HG02571 (cell line): ENCODE measurements around the gene CCDC149.

ENCODE experiments used
- ATAC-seq: cut with Tn5 transposase; IDR thresholded peaks from one replicate; pipeline ENCODE4 v1.9.1; 2021; ENCODE audit warnings: mild to moderate bottlenecking, moderate library complexity; ENCODE audit not compliant: unreplicated experiment

Gene CCDC149

DNA sequence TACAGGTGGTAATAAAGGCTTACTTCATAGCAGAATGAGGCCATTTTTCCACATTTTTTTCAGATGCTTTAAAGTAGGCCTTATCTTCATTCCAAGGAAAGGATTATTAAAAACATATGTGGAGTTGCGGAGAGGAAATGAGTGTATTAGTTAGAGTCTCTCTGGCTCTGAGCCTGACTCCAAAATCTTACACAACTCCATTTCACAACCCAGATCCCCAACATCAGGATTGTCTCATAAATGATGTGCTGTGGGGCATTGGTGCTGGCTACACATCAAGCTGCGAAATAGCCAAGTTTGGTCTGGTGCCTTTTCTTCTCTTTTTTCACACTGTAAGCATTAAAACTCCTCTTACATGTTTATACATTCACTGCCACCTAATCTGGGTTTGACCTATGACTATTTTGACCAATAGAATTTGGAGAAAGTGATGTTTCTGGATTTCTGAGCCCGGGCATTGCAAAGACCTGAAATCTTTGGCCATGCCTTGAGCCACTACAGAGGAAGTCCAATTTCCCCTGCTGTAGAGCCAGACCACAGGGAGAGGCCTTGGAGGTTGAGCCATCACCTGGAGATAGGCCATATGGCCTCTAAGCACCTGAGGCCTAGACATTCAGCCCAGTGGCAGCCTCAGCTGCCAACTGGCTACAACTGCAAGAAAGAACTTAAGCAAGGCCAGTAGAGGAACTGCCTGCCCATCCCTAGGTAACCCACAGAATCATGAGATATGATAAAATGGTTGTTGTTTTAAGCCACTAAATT is 134.2 kb downstream of the CCDC149 start:
- ATAC-seq: no peak

DNA sequence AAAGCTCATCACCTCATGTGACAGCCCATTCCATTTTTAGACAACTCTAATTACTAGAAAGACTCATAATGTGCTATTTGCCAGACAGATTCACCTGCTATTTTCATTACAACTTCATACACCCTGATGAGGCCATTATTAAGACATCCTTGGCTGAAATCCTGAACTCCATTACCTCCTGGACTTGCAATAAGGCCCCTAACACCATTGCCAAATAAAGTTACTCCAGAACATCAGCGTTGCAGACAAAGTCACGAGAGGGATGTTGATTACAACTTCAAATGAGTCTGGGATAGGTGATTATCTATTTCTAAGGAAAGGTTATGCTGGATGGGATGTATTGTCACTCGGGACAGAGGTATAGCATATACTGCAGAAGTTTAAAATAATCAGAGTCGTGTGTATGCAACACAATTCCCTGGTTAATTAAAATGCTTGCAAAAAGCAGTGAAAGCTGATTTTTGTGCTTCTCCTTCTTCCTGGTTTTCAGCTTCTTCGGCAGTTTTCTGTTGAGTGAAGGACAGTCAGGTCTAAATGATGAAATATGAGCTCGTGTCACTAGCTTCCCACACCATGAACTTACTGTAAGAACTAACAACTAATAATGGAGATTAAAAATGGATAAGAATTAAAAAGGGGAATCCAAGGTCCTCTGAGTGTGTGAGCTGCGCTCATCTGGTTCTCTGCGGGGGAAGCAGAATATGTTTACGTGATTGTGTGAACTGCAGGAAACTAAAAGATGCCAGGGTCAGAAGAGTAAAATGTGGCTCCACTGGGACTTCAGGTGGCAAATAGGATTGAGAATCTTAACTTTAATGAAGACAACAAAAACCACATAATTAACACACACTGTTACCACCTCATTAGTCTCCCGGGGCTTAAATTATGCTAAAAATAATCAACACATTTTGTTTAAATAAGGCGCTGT is 135.0 kb downstream of the CCDC149 start:
- ATAC-seq: no peak

DNA sequence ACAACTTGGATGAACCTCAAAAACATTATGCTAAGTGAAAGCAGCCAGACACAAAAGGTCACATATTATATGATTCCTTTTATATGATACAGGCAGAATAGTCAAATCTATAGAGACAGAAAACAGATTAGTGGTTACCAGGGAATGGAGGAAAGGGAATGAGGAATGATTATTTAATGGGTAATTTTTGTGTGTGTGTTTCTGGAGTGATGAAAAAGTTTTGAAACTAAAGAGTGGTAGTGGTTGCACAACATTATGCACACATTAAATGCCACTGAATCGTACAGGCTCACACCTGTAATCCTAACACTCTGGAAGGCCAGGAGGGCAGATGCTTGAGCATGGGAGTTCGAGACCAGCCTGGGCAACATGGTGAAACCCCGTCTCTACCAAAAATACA is 137.1 kb downstream of the CCDC149 start:
- no peak for ATAC-seq

DNA sequence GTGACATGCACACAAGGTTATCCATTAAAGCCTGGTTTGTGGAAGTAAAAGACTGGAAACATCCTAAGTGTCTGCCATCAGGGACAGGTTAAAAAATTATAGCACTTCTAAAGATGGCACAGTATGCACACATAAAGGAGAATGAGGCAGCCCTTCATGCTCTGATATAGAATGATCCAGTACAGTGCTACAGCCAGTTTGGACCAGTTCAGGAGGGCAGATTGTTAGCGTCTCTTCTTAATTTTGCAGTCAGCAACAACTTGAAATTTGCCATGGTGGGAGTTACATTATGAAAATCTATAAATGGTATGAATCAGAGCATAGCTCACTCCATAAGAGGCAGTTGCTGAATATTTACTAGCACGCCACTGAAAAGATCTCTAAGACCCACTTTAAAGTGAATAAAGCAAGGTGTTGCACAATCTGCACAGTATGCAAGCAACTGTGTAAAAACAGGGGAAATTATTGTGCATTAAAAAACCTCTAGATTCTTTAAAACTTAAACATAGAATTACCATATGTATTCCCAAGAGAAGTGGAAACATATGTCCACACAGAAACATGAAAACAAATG is 137.7 kb downstream of the CCDC149 start:
- no peak for ATAC-seq

DNA sequence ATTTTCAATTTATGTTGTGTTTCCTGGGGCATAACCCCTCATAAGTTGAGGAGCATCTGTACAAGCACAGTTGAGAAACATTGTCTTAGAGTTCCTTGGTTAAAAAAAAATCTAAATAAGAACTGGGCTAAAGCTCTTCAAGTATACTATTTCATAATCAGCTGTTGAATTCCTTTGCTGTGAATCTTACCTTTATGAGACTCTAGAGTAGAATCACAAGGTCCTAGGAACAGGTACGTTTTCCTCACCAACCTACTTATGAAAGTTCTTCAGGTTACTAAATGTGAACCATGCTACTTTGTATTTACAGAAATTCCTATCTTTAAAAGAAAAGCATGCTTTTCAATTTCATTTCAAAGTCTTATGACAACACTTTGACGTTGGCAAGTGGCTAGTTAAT is 138.4 kb downstream of the CCDC149 start:
- ATAC-seq: no peak

DNA sequence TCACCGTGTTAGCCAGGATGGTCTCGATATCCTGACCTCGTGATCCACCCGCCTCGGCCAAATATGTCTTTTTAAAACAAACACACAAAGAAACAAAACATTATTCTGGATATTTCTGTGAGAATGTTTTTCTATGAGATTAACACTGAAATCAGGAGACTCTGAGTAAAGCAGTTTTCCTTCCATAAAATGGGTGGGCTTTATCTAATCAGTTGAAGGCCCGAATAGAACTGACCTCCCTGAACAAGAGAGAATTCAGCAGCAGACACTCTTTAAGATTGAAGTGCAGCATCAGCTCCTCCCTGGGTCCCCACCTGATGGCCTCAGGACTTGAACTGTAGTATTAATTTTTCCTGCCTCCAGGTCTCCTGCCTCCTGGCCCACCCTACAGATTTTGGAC is 139.9 kb downstream of the CCDC149 start:
- no peak for ATAC-seq

DNA sequence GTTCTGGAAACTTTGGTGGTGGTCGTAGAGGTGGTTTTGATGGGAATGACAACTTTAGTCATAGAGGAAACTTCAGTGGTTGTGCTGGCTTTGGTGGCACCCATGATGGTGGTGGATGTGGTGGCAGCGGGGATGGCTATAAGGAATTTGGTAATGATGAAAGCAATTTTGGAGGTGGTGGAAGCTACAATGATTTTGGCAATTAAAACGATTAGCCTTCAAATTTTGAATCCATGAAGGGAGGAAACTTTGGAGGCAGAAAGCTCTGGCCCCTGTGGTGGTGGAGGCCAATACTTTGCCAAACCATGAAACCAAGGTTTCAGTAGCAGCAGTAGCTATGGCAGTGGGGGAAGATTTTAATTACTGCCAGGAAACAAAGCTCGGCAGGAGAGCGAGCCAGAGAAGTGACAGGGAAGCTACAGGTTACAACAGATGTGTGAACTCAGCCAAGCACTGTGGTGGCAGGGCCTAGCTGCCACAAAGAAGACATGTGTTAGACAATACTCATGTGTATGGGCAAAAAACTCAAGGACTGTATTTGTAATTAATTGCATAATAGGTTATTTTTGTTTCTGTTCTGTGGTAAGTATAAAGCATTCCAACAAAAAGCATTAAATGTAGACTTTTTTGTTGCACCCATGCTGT is 140.7 kb downstream of the CCDC149 start:
- ATAC-seq: no peak

DNA sequence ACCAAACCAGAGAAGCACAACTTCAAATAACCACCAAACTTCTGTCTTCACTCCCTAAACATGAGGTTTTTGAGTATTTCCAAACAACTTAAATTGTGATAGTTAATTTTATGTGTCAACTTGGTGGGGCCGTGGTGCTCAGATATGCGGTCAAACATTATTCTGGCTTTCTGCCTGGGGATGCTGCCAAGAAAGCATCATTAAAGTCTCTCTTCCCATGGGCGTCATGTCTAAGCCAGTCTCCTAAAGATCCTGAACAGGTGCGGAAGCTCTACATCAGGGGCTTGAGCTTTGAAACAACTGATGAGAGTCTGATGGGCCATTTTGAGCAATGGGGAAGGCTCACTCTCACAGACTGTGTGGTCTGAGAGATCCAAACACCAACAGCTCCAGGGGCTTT is 141.6 kb downstream of the CCDC149 start:
- ATAC-seq: no peak

DNA sequence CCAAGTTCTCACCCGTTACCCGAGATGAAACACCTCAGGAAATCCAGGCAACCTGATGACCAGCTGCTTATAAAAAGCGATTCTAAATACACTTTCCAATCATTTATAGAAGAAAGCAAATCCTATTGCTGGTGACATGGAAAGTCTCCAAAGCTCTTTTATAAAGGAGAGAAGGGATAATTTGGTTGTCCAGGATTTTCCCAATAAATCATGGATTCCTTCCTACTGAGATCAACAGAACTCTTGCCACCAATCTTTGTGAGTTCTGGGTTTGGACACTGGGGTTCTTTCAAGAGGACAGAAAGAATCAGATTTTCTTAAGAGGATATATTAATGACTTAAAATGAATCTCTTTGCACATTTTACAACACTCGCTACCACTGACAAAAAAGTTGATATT is 142.2 kb downstream of the CCDC149 start:
- no peak for ATAC-seq

DNA sequence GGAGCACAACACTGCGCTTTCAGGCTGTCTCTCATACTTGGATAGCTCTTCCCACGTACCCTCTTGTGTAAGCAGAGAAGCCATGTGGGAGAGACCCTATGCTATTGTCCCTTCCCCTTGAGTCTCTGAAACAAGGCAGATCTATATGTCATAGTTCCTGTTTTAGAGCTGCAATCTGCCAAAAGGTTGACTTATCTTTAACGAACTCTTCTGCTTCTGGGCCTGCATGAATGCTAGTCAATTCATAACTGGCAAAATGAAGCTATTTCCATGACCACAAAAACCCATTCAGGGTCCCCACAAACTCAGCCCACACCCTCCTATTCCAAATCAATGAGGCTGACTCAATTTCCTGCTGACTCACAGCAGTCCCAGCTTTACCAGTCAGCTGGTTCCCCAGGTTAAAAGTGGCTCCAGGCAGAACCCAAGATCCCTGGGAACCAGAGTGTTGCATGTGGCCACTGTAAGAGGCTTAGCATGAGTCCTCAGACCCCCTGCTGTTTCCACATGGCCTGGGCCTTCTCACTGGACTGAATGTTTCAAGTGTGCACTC is 142.7 kb downstream of the CCDC149 start:
- peak; percentile 58 for ATAC-seq

DNA sequence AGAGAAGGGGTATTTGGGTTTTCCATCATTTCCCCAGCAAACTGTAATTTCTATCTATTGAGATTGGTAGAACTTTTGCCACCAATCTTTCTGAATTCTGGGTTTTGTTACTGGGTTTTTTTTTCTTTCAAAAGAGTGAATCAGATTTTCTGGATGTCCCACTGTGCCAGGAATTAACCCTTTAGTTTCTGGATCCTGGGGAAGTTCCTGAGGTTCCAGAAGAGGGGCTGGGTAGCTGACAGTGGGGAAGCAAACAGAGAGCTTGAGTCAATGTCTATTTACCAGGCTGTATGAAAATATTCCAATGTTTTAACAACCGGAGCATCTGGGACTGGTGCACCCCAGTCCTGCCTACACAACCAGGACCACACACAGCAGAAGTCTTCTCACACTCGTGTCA is 143.3 kb downstream of the CCDC149 start:
- ATAC-seq: no peak

DNA sequence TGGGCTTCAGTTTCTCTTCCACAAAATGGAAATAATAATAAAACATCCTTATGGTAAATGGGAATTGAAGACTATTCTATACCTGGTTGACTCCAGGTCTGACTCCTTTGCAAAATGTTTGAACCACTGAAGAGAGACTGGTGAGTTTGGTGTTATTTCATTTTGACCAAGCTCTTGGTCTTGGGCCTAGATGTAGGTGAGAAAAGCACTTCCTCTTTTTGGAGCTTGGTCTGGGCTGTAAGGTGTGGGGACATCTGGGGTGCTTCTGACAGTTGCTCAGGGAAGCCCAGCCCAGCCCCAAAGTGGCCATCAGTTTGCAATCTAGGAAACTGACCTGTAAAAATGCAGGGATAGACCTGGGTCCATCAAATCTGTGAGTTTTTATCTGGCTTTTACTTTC is 144.2 kb downstream of the CCDC149 start:
- ATAC-seq: peak; percentile 72

DNA sequence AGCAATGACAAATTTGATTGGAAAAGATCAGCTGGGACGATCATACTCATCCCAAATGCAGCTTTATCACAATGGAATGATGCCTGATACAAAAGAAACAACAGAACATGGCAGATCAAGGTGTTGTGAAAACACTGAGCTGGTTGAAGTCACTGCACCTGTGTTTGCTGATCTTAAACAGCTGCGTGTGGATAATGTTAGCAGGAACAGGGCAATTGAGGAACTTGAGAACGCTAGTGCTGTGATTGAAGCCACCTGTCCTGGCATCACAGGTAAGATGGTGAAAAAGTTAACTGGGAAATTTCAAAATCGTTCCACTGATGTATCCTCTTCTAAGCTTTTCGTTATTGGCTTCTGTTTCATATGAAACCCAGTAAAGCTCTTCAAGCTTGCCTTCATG is 144.8 kb downstream of the CCDC149 start:
- no peak for ATAC-seq

DNA sequence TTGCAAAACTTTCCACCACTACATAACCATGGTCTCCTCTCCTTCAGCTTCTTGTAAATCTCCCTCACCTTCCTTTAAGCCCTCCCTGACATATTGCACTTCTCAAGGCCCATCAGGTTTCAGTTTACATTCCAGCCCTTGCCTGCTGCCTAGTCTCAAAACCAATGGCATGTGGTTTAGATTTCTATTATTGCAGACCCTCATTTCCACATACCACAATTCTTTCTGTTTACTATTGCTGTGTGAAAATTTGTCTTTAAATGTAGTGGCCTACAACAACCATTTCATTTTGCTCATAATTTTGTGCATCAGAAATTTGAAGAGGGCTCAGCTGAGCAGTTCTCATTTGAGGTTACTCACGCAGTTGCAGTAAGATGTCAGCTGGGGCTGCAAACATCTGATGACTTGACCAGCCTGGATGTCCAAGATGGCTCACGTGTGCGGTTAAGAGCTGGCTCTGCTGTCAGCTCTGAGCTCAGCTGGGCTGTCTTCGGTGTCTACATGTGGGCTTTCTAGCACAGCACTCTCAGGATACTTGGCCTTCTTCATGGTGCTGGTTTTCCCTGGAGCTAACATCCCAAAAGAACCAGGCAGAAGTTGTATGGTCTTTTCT is 147.4 kb downstream of the CCDC149 start:
- no peak for ATAC-seq

DNA sequence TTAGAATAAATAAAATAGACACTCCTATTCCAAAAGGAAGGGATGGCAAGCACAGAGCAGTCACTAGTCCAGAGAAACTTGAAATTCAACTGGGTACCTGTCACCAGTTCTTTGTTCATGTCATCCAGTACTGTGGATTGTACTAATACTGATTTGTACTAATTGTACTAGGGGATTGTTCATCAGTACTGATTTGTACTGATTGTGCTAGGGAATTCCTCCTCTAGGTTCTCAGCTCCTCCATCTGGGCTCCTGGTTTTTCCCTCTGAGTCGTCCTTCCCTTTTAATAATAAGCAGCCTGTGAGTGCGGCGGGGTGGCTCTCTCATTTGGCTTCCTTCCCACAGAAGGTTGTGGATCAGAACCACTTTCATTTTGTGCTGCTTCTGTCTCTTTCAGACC is 148.5 kb downstream of the CCDC149 start:
- no peak for ATAC-seq

DNA sequence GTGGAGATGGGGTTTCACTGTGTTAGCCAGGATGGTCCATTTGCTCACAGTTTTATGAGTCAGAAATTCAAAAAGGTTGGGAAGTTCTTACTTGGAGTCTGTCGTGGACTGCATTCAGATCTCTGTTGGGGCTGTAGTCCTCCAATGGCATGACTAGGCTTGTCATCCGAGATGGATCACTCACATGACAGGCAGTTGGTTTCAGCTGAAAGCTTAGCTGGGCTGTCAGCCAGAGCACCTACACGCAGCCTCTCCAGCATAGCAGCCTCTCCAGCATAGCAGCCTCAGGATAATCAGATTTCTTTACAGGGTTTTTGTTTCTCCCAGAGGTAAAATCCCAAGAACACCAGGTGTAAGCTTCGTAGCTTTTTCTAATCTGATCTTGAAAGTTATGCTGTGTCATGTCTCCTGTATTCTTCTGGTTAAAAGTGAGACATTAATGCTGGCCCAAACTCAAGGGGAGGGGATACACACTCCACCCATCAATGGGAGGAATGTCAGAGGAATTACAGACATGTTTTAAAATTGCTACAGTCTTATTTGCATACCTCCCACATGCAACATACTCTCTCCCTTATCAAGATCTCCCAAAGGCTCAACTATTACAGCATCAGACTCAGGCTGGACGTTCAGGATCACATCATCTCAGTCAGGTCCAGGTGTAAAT is 149.1 kb downstream of the CCDC149 start:
- no peak for ATAC-seq
